GM21423 (cell line): ENCODE measurements around the gene LRRTM4.
"Not testable (repeated sequence)": the region's sequence is repeated elsewhere in the genome, so short reads cannot be mapped to it uniquely, and the experiment has no call there.

ENCODE experiments used
- ATAC-seq: cut with Tn5 transposase; IDR thresholded peaks from one replicate; pipeline ENCODE4 v1.9.1; 2021; ENCODE audit warnings: mild to moderate bottlenecking, moderate library complexity; ENCODE audit not compliant: unreplicated experiment

Gene LRRTM4

DNA sequence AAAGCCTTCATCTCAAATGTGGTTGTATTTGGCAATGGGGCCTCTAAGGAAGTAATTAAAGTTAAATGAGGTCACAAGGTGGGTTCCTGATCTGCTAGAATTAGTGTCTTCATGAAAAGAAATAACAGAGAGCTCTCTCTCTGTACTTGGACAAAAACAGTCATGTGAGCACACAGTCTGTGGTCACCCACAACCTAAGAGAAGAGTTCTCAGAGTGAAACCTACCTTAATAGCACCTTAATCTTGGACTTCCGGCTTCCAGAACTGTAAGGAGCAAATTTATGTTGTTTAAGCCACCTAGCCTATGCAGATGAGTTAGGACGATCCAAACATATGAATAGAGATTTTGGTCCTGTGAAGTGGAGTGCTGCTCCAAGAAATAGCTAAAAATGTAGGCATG lies 758.9 kb downstream of the LRRTM4 start:
- ATAC-seq, result no peak

DNA sequence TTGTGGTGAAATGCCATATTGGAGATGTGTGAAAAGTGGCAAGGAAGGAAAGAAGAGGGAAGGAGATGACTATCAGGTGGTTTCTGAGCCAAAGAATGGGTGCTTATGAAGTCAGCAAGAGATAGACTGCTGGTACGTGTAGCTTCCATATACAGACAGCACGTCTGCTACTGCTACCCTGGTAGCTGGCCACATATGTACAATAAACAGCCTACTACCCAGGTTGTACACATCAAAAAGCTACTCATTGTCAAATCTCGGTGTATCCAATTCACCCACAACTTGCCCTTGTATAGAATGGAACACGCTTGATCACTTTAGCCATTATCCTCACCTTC lies 761.8 kb downstream of the LRRTM4 start:
- no peak for ATAC-seq

DNA sequence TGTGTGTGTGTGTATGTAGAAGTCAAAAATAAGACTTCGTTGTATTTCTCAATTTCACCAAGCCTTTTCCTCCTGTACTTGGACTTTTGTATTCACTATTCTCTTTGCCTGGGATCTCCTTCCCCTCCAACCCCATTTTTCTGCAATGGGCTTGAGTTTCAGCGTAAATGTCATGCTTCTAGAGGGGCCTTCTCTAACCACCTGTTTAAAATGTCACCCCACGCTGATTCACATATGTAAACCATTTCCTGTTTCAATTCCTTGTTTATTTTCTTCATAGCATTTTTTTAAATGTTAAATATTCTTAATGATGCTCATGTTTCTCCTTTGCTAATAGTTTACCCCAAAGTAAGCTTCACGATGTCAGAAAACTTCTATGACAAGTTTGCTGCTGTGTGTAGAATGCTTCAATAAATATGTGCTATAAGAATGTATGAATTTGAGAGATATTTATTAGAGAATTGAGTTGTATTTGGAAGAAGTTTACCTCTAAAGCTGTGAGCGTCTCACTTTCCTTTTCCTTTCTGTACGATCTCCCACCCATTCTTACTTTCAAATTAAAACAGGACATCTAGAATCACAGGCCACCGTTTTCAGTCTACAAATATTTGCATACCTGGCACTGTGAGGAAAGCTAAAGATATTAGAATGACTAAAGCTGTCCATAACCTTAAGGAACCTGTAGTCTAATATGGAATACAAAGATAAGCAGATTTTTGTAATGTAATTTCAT lies 762.4 kb downstream of the LRRTM4 start:
- ATAC-seq, result no peak

DNA sequence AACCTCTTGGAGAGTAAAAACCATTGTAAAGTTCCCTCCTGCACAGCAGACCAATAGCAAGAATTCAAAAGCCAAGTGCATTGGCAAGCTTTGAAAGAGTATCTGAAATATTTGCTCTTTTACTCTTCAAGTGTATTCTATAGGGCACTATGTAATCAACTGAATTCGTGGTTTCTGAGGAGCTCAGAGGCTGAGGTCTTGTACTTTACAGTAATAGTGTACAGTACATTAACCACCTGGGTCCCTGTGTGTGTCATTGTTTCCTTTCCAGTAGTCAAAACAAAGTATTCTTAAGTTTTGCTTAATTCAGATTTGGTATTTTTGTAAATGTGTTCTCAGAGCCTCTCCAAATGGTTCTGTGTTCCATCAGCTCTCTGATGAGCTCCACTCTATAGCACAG lies 769.7 kb downstream of the LRRTM4 start:
- no peak for ATAC-seq

DNA sequence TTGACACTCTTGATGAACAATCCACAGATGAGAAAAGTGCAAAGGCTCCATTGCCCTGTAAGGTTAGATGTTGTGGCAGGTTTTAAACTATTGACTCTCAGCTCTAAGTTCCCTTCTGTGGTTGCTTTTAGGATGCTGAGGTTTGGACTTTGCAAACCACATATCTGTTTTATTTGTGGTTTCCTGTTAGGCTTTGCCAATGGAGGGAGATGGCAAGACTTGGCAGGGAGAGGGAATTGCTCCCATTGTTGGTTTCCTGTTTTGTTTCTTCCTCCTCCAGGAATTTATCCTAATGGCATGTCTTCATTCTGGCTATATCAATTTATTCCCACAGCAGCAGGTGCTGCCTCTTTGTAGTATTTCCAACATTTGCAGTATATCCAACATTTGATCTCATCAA lies 772.3 kb downstream of the LRRTM4 start:
- no peak for ATAC-seq

DNA sequence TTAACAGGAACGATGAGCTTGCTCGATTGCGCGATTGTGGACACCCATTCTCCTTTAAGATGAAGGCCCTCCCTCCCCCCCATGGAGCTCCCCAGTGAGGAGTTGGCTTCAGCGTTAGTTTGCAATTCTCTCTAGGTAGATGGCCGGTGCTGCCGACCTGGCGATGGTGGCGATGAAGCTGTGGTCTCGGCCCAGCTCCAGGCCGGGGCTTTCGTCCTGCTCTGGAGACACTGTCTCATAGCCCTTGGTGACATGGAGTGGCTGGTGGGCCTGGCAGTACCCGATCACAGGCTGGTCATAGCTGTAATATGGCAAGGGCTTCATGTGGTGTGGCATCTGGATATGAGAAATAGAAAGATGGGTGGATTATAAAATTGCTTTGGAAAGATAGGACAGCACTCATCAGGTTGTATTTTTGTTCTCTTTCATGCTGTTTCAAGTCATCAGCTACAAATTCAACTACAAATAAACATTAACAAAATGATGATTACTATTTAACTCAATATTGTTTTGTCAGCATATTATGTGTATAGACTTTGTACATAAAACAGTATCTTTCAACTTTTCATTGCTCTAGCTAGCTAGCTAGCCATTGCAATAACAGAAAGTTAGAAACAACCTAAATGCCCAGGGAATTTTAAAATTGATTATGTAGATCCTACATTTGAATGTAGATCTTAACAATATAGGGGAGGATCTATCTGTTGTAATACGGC lies 773.4 kb downstream of the LRRTM4 start:
- no peak for ATAC-seq

DNA sequence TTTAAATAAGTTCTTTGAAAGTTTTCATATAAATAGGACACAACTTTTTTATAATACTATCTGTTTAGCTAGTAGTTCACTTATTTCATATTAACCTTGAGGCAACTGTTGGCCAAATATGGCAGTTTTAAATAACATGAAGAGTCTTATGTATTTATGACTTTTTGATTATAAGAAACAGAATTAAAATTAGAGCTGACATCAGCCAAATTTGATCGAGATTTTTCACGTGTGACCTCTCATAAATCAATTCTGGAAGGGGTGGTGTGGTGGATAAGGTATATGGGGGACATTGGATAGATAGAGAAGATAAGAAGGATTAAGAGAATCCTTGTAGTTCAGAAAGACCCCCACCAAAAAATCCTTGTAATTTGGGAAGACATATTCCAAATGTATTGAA lies 776.6 kb downstream of the LRRTM4 start:
- ATAC-seq, result no peak

DNA sequence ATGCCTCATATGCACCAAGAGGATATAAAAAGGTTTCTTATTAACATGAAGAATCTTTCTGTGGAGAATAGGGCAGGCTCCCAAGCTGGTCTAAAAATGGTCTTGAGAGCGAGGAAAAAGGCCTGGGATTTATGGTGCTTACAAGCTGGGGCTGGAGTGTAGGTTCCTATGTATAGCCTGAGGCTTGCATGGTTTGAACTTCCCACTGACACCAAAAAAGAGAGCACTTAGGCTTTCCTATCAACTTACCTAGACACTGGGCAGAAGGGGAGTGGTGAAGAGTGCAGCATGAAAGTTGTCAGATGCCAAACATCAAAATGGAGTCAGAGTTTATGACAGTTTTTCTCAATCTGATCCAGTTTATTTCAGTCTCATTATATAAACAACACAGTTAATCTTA lies 784.6 kb downstream of the LRRTM4 start:
- no peak for ATAC-seq

DNA sequence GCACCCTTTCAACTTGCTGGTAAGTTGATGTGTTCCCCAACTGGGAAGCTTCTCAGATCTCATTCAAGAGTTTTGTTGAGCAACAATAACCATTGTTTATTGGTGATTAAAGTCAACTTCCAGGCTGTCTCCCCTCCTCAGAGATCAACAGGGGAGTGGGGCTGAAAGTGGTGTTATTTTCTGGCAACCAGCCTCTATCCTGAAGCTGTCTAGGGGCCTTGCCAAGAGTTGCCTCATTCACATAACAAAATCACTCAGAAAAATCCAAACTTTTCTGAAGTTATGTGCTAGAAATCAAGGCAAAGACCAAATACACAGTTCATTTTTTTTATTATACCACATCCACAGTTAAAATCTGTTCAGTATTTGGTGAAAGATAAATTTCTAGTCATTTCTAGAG lies 788.4 kb downstream of the LRRTM4 start:
- ATAC-seq, result no peak

DNA sequence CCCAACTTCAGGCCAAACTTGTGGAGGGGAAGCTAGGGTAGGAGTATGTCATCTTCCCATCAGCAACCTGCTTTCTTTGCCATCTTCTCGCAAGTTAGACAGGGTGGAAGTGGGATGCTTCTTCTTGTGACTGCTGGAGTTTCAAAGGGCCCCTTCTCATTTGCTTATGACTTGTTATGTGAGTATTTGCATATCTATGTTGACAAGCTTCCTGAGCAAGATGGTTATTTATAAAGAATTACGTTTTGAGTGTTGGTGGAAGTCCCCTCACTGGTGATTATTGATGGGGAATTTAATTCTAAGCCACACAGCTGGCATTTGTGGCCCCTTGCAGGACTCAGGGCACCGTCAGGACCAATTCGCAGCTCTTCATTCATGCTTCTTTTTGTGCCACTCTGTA lies 791.0 kb downstream of the LRRTM4 start:
- ATAC-seq, result no peak

DNA sequence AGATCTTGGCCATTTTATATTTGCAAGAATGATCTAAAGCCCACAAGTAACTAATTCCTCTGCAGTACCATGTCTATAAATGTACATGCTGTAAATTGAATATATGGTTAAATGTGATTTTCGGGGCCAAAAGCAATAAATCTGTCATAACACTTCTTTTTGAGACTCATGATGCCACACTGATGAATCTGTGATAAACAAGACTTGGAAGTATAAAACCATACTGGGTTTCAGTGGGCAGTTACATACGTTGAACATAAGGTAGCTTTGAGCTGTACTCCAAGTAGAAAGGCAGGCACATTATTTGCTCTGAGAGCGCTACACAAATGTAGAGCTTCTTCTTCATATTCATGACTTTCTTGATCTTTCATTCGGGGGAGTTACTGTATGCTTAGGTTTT lies 792.2 kb downstream of the LRRTM4 start:
- no peak for ATAC-seq

DNA sequence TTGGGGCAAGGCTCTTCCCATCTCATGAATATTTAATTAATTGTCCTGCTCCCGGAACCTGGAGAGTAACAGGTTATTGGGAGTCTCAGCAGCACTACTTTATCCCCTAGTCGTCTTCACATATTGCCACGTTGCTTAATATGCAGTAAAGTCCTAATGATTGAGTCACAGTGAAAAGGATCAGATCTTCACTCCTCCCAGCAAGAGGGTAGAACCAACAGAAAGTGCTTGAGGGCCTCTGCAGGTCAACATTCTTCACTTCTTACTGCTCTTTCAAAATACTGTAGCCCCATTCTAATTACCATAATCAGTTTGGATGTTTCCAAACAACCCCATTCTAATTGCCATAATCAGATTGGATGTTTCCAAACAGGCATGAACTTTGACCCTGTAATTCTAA lies 801.0 kb downstream of the LRRTM4 start:
- ATAC-seq, result no peak

DNA sequence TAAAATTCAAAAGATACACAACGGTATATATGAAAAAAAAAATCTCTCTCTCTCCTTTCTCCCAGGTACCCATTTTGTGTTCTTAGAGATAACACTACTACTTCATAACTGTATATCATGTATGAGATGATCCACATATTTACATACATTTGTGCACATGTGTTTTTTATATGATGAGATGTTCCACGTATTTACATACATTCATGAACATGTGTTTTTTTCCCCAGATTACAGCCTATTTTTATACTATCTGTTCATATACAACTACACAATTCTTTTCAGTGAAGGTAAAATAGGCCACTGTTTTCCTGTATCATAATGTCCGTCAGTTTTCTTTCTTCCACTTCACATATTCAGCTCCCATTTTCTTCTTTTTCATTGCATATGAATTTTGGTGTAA lies 808.9 kb downstream of the LRRTM4 start:
- ATAC-seq, result no peak

DNA sequence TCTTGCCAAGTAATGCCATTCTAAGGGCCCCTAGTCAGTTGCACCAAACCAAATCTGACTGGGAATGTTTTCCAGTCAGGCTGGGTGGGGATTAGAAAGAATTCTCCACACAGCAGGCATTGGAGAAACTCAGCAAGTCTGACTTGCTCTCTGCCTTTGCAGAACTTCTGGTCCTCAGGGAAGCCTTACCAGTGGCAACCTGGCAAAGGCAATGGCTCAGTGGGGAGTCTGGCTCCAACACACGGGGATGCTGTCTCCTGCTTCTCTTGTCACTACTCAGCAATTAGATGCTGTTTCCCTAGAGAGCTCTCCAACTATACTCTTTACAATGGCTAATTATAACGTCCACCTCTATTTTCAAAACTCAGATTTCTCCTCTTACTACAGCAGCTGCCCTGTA lies 810.7 kb downstream of the LRRTM4 start:
- ATAC-seq, result no peak

DNA sequence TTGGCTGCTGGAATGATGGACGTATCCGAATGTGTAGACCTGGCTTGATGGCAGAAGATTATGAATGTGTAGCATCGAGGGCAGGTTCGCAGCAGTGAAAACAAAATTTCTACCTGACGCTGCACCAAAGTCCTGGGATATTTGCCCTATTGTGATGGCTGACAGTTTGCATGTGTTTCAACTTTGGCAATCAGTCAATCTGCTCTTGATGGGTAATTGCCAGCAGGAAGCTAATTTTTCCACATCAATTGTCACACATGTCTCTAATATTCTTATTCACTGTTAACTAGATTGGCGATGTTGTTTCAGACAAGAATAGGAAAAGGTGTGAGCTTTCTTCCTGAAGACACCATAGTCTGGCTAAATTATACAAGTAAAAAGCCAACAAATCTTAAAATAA lies 821.3 kb downstream of the LRRTM4 start:
- ATAC-seq, result no peak

DNA sequence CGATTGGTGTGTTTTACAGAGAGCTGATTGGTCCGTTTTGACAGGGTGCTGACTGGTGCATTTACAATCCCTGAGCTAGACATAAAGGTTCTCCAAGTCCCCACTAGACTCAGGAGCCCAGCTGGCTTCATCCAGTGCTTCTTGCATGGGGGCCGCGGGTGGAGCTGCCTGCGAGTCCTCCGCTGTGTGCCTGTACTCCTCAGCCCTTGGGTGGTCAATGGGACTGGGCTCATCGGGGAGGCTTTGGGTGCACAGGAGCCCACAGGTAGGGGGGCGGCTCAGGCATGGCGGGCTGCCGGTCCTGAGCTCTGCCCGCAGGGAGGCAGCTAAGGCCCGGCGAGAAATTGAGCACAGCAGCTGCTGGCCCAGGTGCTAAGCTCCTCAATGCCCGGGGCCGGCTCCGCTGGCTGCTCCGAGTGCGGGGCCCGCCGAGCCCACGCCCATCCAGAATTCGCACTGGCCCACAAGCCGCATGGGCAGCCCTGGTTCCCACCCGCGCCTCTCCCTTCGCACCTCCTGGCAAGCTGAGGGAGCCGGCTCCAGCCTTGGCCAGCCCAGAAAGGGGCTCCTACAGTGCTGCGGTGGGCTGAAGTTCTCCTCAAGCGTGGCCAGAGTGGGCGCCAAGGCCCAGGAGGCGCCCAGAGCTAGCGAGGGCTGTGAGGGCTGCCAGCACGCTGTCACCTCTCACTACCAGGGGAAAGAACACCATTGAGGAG lies 824.0 kb downstream of the LRRTM4 start:
- not testable (repeated sequence) for ATAC-seq
